GM10248 (cell line): ENCODE measurements around the gene MLXIP.

Experiments
- CTCF ChIA-PET: fragments of 300-600 bp; sonication (Branson Sonifier 250); formaldehyde crosslinking; extraction: SDS; loops from one replicate; lab custom pipeline; 2021; ENCODE audit warnings: antibody characterized with exemption; lab: Yijun Ruan, JAX
- POLR2A ChIA-PET: fragments of 350-650 bp; sonication (Branson Sonifier 250); formaldehyde crosslinking; extraction: SDS; loops from one replicate; lab custom pipeline; 2020; ENCODE audit warnings: antibody characterized with exemption; lab: Yijun Ruan, JAX
- DNase-seq: peaks from one replicate; pipeline ENCODE4 v3.0.0; 2012; ENCODE audit errors: extremely low spot score
- CTCF ChIP-seq: IDR thresholded peaks from 2 replicates; pipeline ENCODE4 v1.5.1; 2012; ENCODE audit warnings: mild to moderate bottlenecking, low read depth; ENCODE audit errors: extremely low read depth, missing control alignments, control extremely low read depth

Gene MLXIP

GRCh38 chr12:122195405-122195804, 116.8 kb downstream of the MLXIP start:
- ChIA-PET POLR2A (no interaction called here), CTCF (interaction anchor here (6.7 kb wide), 1 partner anchor 65 kb away, joined by 73 read pairs; no protein-coding TSS in a partner anchor)
- no peak for DNase-seq
- no peak for TF ChIP-seq CTCF
